BE2C (cell line): Measurements from ENCODE around the gene TREML2.

Experiments
- DNase-seq: peaks from one replicate; pipeline ENCODE4 v3.0.0-alpha.2; 2020
- H3K27me3 ChIP-seq: fragments of 250-450 bp; sonication (Bioruptor Pico); 2 replicates; pipeline ENCODE4 v1.5.1; 2020; ENCODE audit warnings: mild to moderate bottlenecking
- H3K36me3 ChIP-seq: fragments of 250-450 bp; sonication (Bioruptor Pico); 2 replicates; pipeline ENCODE4 v1.5.1; 2020; ENCODE audit warnings: mild to moderate bottlenecking
- H3K4me1 ChIP-seq: fragments of 250-450 bp; sonication (Bioruptor Pico); 2 replicates; pipeline ENCODE4 v1.5.1; 2020
- H3K4me3 ChIP-seq: 2 replicates; pipeline ENCODE4 v1.5.1; 2011; ENCODE audit warnings: low read depth, low read length
- H3K9me3 ChIP-seq: fragments of 250-450 bp; sonication (Bioruptor Pico); 2 replicates; pipeline ENCODE4 v1.5.1; 2020
- TF ChIP-seq, protein P1 (sequence below): IDR thresholded peaks from 2 replicates; pipeline ENCODE4 v1.5.1; 2012; ENCODE audit warnings: mild to moderate bottlenecking, low read depth, low read length

TREML2 gene

DNA sequence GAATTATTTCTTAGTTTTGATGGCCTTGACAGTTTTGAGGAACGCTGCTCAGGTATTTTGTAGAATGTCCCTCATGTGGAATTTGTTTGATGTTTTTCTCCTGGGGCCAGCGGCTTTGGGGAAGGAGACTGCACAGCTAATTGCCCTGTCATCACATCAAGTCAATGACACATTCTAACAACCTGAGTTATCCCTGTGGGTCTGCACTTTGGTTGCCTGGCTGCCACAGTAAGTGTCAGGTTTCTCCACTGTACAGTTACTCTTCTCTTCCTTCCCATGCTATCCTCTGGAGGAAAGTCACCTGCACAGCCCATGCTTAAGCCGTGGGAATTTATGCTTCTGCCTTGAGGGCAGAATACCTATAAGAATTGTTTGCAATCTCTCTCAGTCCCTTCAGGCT, 25.8 kb upstream of the TREML2 start:
- H3K4me1 ChIP-seq = no peaks in the 10 kb centered on the region
- TF ChIP-seq, protein P1, sequence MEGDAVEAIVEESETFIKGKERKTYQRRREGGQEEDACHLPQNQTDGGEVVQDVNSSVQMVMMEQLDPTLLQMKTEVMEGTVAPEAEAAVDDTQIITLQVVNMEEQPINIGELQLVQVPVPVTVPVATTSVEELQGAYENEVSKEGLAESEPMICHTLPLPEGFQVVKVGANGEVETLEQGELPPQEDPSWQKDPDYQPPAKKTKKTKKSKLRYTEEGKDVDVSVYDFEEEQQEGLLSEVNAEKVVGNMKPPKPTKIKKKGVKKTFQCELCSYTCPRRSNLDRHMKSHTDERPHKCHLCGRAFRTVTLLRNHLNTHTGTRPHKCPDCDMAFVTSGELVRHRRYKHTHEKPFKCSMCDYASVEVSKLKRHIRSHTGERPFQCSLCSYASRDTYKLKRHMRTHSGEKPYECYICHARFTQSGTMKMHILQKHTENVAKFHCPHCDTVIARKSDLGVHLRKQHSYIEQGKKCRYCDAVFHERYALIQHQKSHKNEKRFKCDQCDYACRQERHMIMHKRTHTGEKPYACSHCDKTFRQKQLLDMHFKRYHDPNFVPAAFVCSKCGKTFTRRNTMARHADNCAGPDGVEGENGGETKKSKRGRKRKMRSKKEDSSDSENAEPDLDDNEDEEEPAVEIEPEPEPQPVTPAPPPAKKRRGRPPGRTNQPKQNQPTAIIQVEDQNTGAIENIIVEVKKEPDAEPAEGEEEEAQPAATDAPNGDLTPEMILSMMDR = no peak
- peaks cover 22% of the 10 kb centered on the region for H3K27me3 ChIP-seq
- no peaks in the 10 kb centered on the region for H3K9me3 ChIP-seq
- H3K36me3 ChIP-seq = no peaks in the 10 kb centered on the region
- no peak overlapping the region for H3K4me3 ChIP-seq
- no peak for DNase-seq

DNA sequence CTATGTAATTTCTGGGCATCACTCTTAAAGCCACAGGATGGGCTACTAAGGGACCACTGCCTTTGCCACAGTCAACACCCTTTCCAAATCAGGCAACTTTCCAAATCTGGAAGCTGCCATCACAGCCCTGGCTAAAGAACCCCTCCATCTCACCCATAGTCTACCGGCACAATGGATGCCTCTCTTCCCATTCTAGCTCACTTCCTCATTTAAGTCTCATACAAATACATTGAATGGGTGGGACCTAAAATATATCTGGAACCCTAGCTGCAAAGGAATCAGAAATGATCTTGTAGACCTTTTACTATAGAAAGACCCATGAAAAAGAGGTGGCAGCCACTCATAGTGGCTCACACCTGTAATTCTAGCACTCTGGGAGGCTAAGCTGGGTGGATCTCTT, 23.9 kb upstream of the TREML2 start:
- TF ChIP-seq, protein P1 = no peak
- DNase-seq = no peak
- Histone ChIP-seq H3K27me3 (peaks cover 20% of the 10 kb centered on the region), H3K4me3 (no peak overlapping the region), H3K36me3 (no peaks in the 10 kb centered on the region), H3K9me3 (no peaks in the 10 kb centered on the region), H3K4me1 (no peaks in the 10 kb centered on the region)

DNA sequence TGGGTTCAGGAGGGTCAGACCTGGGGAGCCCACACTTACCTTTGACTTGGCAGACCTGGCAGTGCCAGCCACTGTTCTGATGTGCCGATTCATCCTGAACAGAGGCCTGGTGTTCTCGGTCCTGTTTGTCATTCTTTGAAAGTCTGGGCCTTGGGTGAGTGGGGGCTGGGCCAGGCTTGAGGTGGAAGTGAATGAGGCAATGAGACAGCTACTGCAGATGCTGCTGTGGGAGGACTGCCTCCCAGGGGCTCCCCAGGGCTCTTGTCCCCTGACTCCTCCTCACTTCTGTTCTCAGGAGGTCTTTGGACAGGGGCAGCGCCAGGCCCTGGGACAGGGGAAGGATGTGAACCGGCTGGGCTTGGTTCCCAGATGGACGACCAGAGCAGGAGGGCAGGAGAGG, 21.6 kb upstream of the TREML2 start:
- Histone ChIP-seq H3K36me3 (no peaks in the 10 kb centered on the region), H3K27me3 (peaks cover 15% of the 10 kb centered on the region), H3K4me3 (no peak overlapping the region), H3K4me1 (no peaks in the 10 kb centered on the region), H3K9me3 (no peaks in the 10 kb centered on the region)
- TF ChIP-seq, protein P1 = no peak
- no peak for DNase-seq

DNA sequence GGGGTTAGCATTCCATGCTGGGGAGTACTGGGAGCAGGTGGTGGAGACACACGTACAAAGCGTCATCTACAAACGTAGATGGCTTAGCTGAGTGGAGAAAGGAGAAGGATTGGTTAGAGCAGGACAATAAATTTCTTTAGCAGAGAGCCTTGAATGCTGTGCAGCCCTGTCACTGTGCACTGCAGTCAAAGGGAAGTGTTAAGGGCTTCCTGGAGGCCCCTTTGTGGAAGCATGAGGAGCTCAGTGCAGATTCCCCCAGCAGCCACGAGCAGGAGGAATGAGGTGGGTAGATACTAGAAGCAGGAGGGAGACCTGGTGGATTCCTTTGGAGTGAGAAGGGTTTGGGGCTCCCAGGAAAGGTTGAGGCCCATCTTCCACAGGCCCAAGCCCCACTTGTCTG, 21.1 kb upstream of the TREML2 start:
- no peaks in the 10 kb centered on the region for H3K4me1 ChIP-seq
- no peaks in the 10 kb centered on the region for H3K9me3 ChIP-seq
- no peak overlapping the region for H3K4me3 ChIP-seq
- no peaks in the 10 kb centered on the region for H3K36me3 ChIP-seq
- TF ChIP-seq, protein P1 = no peak
- no peak for DNase-seq
- H3K27me3 ChIP-seq = peaks cover 11% of the 10 kb centered on the region

DNA sequence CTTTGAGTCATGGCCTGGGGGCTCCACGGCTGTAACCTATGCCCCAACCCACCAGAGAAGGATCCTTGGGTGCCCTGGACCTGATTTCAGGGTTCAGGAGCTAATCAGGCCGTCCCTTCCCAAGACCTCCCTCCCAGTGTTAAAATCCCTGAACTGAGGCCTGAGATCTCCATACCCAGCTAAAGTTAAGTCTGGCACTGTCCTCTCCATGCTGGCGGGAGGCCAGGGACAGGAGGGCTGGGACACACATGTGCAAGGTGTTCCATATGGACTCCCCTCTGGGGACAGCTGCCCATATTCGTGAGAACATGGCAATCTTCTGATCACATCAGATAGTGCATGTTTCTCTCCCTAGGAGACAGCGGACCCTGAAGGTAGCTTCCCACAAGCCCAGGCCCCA, 15.7 kb upstream of the TREML2 start:
- TF ChIP-seq, protein P1 = no peak
- no peaks in the 10 kb centered on the region for H3K4me1 ChIP-seq
- no peaks in the 10 kb centered on the region for H3K9me3 ChIP-seq

DNA sequence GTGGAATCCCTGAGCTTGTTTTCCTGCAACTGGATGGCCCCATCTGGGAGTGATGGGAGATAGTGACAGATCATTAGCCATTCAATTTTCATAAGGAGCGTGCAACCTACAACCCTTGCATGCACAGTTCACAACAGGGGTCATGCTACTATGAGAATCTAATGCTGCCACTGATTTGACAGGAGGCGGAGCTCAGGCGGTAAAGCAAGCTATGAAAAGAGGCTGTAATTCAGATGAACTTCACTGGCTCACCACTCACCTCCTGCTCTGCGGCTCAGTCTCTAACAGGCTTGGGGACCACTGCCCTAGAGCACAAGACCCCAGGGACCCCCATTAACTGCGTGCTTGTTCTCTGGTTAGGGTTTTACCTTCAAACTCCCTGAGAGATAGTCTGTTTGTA, 14.8 kb upstream of the TREML2 start:
- Histone ChIP-seq H3K9me3 (no peaks in the 10 kb centered on the region), H3K4me1 (no peaks in the 10 kb centered on the region), H3K27me3 (peaks cover 17% of the 10 kb centered on the region), H3K4me3 (no peak overlapping the region), H3K36me3 (no peaks in the 10 kb centered on the region)
- TF ChIP-seq, protein P1 = no peak
- DNase-seq = no peak

More for the DNA sequence above, 15.7 kb upstream of the TREML2 start:
- Histone ChIP-seq H3K4me3 (no peak overlapping the region), H3K36me3 (no peaks in the 10 kb centered on the region), H3K27me3 (peaks cover 17% of the 10 kb centered on the region)
- DNase-seq = no peak
